C1 segment of cervical spinal cord (tissue), 14 donors: ENCODE data around the gene CCDC182.

Source experiments
- DNase-seq, 14 donors: peaks; one replicate each; lab custom pipeline; 2025; lab: John Stamatoyannopoulos, UW

CCDC182 gene

GRCh38 chr17:57701124-57701523, 44.0 kb downstream of the CCDC182 start:
- DNase-seq = no peak

- no peak for DNase-seq
Measured at GRCh38 chr17:57699751-57700219, 45.3 kb downstream of the CCDC182 start.

GRCh38 chr17:57697891-57698711, 47.0 kb downstream of the CCDC182 start:
- no peak for DNase-seq

GRCh38 chr17:57697197-57697596, 47.9 kb downstream of the CCDC182 start:
- DNase-seq = no peak

- DNase-seq = no peak
Measured at GRCh38 chr17:57696050-57696449, 49.0 kb downstream of the CCDC182 start.
